Measurements from ENCODE around the gene OLFM3.

Gene OLFM3

DNA sequence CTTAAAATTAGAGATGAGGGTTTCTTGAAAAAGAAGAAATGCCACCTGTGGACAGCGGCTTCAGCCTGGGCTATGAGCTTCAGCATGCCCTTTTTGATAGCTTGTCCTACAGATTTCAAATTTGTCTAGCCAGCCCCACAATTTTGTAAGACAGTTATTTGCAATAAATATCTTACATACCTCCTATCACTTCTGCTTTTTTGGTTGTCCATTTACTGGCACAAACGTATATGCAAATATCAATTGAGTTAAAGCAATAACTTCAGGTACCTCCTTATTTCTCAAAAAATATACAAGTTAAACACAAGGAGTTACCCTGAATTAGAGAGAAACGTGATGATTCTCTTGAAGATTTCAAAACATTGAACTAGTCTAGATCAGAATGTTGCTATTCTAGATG lies 53.5 kb downstream of the OLFM3 start:
- DNase-seq (ENCODE audit: low spot score), result no peak

DNA sequence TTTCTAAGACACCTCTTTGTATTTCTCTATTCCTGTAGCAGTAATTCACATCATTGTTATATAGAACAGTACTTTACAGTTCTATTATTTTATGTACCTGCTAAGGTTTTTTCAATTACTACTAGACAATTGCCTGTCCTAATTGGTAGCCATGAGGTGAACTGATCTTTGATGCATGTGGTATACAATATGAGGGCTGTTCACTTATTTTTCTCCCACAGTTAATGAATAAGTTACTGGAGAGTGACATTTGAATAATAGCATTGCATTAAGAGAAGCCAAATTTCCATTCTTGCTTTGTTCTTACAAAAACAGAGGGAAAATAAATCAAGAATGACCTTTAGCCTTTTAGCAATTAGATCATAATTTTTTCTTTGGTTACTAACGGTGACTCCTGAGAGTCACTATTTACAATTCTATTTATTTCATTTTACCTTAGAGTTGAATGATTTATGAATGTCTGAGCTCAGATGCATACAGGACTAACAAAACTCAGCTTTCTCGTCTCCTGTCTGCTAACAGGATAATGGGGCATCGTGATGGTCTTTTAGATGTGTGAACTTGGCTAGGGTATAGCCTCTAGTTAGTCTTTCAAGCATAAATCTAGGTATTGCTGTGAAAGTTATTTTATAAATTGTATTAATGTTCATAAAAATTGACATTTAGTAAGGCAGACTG lies 54.1 kb downstream of the OLFM3 start:
- DNase-seq (ENCODE audit: low spot score), result no peak

DNA sequence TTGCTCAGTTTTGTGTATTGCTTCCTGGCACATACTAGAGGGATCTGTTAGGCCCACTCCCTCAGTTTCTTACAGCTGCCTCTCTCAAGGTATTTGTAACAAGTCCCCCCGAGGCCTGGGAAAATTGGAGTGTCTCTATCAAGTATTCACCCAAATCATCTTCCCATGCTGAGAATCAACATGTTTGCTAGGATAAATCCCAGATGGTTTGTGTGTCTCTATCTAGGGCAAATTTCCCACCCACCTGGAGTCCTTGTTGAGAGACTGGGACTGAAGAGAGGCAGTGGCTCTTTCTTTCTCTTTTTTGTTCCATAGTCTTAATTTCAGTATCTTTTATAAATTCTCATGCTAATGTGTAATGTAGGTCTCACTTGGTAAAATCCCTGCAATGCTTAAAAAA lies 58.0 kb downstream of the OLFM3 start:
- no peak for DNase-seq (ENCODE audit: low spot score)

DNA sequence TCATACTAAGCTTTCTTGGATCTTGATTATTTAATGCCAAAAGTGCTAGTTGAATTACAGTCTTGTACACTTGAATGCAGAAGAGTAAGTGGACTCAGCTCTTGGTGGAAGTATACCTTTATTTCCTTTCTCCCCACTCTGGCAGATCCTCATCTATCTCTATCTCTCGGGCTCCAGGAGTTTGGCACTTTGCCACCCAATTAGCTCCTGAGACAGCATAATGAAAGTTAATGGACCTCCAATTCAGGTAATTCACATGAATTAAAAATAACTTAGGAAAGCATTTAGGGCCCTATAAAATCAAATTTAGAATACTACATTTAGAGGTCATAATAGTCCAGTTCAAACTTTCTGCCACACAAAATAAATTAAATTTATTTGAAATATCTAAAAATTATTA lies 67.4 kb downstream of the OLFM3 start:
- DNase-seq (ENCODE audit: low spot score), result no peak

DNA sequence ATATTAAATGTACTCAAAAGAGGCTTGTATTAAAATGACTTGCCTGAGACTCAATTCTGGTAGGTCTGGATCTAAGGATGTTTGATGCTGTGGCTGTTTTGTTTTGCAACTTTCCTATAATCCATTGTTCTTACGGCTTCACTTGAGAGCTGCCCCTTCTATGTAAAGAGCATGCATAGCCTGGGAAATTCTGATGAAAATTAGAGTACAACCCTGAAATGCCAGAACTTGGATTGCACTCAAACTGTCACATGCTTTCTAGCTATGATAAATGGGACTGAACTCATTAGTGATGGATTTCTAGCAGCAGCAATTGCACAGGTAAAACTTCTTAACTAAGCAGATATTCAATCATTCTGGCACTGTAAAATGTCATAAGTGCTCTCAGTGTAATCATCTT lies 67.9 kb downstream of the OLFM3 start:
- no peak for DNase-seq (ENCODE audit: low spot score)

DNA sequence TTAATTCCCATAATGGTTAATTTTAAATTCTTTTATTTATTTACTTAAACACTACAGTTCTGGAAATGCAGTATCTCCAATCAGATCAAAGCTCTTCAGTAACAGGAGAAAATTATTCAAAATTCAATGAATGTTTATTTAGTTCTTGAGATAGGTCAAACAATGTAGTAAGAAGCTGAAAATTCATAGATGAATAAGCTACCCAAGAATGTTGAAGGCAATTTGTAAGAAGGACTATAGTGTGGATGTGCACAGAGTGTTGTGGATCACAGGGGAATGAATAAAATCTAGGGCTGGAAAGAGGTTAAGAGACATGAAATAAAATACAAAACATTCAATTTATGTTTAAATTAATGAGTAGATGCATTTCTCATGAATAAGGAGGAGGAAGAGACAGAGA lies 72.0 kb downstream of the OLFM3 start:
- DNase-seq (ENCODE audit: low spot score), result no peak

DNA sequence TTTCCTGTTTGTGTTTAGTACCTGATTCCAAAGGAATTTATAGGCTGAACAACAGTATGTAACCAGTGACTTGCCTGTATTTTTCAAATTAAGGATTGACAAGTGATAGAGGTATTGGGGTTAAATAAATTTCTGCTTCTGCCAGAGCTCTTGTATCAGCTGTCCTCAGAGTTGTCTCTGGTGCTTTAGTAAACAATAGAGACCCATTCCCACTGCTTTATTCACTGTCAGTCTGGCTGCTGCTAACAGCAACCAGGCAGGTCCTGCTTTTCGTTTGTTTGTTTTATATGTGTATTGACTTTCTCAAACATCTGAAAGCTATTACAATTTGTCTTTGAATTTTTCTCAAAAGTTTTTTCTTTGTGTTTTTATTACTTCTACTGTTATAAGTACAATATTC lies 76.1 kb downstream of the OLFM3 start:
- no peak for DNase-seq (ENCODE audit: low spot score)

DNA sequence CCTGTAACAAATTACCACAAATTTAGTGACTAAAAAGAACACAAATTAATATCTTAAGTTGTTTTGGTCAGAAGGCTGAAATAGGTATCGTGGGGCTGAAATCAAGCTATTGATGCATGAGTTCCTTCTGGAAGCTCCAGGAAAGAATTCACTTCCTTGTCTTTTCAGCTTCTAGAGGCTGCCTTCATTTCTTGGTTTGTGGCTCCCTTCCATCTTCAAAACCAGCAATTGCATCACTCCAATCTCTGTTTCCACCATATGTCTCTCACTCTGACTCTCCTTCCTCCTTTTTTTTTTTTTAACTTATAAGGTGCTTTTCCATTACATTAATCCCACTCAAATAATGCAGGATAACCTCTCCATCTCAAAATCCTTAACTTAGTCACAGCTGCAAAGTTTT lies 78.4 kb downstream of the OLFM3 start:
- DNase-seq (ENCODE audit: low spot score), result no peak

DNA sequence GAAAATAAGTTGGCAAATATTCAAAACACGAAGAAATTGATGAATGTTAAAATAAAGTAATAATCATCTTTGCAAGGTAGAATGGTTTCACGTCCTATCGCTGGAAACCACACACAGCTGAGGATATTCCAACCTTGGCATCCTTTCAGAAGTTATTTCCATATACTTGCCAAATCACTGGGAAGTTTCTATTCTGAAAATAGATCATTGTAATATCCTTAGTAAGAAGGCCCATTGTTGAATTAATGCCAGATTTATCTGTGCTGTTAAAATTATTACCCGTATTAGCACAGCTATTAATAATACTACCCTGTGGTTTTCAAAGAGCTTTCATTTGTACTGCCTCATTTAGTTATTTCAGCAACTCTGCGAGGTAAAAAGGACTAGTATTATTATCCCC lies 81.1 kb downstream of the OLFM3 start:
- DNase-seq (ENCODE audit: low spot score), result no peak

DNA sequence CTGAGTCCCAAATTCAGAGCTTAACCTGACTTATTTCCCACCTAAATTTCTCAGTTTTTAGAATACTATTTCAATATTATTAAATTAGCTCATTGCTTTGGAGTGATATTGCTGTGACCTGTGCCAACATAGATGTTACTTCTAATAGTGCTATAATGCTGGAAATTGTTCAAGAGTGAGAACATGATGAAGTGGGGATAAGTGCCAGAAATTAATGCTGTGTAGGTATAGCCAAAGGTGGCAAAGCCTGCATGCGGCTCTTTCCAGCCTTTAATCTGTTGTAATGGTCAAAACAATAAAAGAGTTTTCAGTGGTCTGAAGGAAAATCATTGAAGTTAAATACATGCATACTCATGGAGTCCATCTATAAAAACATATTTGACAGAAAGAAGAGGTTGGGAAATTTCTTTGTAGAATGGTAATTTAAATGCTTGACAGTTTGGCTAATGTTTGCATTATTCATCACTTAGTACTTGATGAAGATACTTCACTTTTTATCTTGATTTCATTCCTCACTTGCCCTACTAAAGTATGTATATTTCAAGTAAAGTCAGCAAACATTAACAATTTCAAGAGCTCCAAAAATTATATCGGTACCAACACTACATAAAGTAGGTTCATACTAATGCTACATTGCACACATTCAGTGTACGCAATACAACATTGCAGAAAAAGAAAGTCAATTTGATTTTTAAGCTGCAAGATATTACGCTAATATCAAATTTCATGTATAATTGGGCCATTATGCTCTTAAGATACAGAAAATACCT lies 82.1 kb downstream of the OLFM3 start:
- no peak for DNase-seq (ENCODE audit: low spot score)

DNA sequence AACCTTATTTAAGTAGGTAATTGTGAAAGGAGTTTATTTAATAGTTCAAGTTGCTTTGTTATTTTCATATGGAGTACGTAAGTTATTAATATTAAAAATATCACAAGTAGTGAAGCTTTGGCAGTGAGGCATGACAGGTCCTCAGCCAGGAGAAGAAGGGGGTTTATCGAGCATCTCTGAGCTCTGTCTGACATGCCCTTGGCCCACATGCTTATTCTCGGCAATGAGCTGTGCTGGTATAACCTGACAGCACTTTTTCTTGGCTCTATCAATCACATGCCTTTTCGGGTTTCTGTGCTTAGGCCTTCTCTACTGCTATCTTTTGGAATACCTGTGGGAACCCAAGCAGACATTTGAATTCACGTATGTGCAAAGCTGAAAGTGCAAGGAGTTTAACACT lies 84.8 kb downstream of the OLFM3 start:
- DNase-seq (ENCODE audit: low spot score), result no peak

DNA sequence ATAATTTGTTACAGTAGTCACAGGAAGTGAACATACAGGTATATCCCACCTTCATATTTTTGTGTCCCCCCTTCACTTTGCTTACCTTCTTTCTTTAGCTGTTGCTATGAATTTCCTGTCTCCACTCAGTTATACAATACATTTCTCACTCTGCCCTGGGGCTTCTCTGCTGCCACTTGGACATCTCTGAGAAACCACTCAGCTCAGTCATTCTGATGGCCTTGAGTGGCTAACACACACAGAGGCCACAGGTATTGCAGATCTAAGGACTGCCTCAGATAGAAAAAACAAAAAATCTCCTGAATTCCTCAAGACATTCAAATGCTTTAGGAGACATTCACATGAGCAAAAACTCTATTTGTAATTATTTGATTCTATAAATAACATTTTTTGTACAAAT lies 87.7 kb downstream of the OLFM3 start:
- DNase-seq (ENCODE audit: low spot score), result no peak

DNA sequence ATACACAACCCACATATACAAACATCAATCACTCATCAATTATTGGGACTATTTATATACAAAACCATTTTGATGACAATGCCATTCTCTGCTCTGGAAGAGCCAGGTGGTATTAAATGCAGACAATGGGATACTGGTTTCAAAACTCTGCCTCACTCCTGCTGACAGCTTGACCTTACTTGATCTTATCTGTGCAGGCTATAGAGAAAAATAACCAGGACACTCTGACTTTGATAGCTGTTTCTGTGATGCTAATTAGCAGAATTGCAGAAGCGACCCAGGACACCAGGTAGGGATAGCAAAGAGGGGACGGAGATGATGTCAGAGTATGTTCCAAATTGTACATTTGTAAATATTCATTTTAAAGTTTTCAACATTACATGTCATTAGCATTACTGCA lies 89.5 kb downstream of the OLFM3 start:
- DNase-seq (ENCODE audit: low spot score), result no peak

DNA sequence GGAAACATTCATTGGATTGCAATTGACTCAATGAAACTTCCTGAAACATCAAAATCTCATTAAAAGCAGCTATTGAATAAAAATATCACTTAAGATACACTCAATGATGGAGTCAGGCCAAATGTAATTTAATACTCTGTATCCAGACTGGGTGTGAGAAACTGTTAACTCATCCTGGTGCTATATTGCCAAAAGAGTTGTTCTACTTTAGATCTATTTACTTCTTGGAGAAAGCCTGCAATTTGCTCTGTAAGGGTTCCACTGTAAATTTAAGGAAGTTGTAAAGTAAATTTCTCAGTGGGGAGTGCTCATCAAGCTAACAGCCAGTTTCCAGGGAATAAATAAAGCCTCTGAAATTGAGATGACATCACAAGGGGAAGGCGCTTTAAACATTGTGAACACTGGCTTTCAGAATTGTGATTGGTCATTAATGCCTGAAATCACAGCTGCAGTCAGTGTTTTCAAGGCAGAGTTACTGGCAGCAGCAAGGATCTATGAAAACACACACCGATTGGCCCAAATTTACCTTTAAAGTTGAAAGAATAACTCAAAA lies 91.4 kb downstream of the OLFM3 start:
- DNase-seq (ENCODE audit: low spot score), result no peak

DNA sequence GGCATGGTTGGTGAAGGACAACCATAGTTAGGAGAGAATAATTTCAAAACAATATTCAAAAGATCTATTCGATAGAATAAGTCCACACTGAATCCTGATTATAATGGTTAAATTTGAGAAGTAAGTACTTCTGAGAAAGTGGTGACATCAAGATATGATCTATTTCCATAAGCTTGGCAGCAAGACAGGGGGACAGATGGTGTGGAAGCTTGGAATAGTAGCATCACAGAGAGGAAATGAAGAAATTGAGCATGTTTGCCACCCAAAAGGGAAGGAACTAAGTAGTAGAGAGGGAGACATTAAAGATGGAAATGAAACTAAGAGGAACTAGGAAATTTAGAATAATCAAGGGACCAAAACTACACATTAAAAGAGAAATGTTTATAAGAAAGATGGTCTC lies 94.5 kb downstream of the OLFM3 start:
- no peak for DNase-seq (ENCODE audit: low spot score)

DNA sequence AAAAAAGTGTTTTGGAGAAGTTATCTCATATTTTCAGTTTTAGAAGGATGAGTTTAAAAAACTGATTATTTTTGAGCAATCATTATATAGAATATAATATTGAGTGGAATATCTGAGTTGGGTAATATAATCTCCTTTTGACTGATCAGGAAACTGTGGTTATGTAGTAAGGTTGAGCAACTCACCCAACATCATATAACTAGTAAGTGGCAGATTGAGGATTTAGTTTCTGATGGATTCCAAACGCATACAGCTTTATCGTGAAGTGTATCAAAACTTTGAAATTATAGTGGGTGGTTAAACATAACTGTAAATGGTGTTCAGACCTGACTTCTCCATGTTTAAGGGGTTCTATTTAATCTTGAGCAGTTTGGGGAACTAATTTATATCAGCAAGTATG lies 98.6 kb downstream of the OLFM3 start:
- DNase-seq (ENCODE audit: low spot score), result no peak

DNA sequence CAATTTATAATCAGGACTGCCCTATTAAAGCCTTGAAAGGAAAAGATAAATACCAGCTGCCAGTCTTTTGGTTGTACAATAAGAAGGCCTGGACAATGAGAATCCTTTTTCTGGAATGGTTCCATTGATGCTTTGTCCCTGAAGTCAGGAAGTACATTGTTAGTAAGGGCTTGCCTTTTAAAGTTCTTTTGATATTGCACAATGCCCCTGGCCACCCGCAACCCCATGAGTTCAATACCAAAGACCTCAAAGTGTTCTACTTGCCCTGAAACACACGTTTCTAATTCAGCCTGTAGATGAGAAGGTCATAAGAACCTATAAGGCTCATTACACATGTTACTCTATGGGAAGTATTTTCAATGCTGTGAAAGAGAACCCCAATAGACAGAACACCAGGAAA lies 112.1 kb downstream of the OLFM3 start:
- DNase-seq (ENCODE audit: low spot score), result no peak

DNA sequence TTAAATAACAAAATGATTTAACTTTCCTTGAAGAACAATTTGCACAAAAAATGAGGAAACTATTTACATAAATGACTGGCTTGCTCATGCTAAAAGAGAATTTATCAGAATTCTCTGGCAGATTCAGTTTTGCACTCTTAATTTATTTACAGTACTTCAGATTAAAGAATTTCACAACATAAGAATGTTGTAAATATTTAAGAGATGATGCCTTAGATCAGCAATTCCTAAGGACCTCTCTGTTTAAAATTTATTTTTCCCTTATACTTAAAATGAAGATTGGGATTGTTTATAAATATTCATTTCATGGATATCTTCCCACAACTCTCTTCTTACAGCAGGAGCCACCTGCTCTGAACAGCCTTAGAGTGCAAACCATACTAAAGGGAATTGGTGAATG lies 120.8 kb downstream of the OLFM3 start:
- no peak for DNase-seq (ENCODE audit: low spot score)

DNA sequence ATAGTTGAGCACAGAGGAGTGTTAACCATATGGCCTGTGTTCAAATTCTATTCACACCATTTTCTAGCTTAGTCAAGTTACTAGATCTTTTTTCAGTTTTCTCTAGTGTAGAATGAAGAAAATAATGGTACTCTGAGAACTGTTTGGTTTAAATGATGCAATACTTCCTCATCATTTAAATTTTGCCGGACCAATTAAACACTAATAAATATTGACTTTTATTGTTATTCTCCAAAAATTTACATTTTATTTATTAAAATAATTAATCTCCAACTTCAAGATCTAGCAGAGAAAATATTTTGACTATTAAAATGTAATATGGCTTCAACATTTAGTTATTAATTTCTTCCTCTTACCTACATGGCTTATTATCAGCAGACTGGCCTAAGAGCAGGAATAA lies 123.1 kb downstream of the OLFM3 start:
- no peak for DNase-seq (ENCODE audit: low spot score)

DNA sequence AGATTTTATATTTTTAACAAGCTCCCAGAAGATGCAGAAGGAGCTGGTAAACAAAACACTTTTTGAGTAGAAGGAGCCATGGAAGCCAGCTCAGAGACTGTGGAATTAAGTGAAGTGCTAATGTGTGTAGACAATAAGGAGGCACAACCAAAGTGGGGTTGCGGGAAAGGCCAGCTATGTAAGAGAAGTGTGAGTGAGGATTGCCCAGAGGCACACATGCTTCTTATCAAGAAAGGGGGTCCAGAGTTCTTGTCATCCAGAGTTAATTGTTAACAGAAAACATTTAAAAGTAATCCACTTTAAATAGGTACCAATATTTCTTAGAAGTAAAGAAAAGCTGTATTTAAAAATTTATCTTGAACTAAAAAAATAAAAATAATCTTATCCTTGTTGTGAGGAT lies 136.8 kb downstream of the OLFM3 start:
- DNase-seq (ENCODE audit: low spot score), result no peak

DNA sequence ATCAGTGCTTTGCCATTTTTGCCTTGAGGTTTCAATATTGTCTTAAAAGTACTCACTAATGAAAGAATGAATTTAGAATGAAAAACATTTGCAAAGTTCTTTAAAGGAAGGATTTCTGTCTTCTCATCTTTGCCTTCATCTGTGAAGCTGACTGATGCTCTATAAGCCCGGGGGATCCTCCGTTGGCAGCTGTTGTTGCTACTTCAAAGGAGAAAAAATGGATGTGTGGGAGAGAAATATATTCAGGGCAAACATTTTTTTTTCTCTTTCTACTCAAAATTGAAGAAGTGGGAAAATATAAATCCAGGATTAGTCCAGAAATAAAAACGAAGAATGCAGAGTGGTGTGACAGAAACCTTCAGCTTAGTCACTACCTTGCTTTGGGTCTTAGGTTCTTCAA lies 142.5 kb downstream of the OLFM3 start:
- no peak for DNase-seq (ENCODE audit: low spot score)

DNA sequence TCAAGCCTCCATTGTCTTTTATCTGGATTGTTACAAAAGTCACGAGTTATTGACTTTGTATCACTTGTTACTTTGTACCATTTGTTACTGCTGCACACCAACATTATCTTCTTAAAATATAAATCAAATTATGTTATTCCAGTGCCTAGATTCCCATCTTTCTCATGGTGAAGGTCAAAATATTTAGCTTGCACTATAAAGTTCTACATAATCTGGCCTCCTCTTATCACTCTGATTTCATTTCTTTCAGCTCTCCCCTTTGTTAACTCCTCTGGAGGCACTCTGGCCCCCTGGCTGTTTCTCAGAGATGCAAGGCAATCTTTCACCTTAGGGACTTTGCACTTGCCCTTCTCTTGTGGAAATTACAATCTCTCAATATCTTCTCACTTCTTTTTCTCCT lies 143.8 kb downstream of the OLFM3 start:
- no peak for DNase-seq (ENCODE audit: low spot score)

DNA sequence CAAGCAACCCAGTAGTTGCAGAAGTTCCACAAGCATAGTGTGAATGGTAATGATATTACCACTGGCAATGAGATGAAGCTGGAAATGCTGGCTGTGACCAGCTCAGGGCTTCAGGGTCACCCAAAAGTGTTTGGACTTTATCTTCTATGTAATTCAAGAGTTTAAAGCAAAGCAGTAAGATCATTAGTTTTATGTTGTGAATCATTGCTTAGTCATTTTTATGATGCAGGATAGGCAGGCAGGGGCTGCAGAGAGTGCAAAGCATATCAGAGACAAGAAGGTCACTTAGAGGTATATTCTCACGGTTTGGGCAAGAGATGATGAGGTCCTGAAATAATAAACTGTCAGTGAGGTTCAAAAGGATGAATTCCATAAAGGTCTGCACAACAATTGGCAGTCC lies 147.4 kb downstream of the OLFM3 start:
- no peak for DNase-seq (ENCODE audit: low spot score)

DNA sequence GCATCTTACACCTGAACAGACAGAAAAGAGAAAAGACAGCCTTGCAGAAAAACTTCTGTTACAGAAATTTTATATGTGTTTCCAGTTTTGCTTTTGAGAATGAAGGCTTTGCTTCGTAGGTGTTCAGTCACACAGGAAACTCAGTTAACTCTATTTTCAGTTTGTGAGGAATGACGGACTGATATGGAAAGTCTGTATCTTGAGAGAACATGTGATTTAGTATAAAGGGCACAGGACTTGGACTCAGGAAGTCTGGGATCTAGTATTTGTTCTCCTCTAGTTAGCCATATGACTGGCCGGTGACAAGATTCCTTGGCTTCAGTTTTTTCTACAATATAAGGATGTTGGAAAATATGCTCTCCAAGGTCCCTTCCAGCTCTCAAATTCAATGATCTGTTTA lies 149.1 kb downstream of the OLFM3 start:
- DNase-seq (ENCODE audit: low spot score), result no peak

Measured in kidney capillary endothelial cell (primary cell).